Right lobe of liver (tissue), 4 donors: Measurements from ENCODE around the gene LIMCH1.

Source experiments
- POLR2A ChIP-seq: fragments of 450-650 bp; IDR thresholded peaks from one replicate; pipeline ENCODE4 v1.6.1; 2017; ENCODE audit warnings: antibody characterized with exemption, mild to moderate bottlenecking
- TF ChIP-seq, protein P1 (sequence below), 4 donors: fragments of 200-600 bp in 3 of 4; fragments of 450-650 bp in 1 of 4; IDR thresholded peaks; one replicate each; pipeline versions ENCODE4 v1.5.1 to v1.8.0; 2016 to 2022; ENCODE audit warnings: antibody characterized with exemption in 4 of 4, mild to moderate bottlenecking in 2 of 4
- donor health status: DM: no; HTN: no; CAD: no.
- donor health status: DM: no; HTN: no; CAD: no.
- donor health status: DM: no; HTN: yes; CAD: no.

- TF ChIP-seq POLR2A: no peak
- TF ChIP-seq, protein P1, sequence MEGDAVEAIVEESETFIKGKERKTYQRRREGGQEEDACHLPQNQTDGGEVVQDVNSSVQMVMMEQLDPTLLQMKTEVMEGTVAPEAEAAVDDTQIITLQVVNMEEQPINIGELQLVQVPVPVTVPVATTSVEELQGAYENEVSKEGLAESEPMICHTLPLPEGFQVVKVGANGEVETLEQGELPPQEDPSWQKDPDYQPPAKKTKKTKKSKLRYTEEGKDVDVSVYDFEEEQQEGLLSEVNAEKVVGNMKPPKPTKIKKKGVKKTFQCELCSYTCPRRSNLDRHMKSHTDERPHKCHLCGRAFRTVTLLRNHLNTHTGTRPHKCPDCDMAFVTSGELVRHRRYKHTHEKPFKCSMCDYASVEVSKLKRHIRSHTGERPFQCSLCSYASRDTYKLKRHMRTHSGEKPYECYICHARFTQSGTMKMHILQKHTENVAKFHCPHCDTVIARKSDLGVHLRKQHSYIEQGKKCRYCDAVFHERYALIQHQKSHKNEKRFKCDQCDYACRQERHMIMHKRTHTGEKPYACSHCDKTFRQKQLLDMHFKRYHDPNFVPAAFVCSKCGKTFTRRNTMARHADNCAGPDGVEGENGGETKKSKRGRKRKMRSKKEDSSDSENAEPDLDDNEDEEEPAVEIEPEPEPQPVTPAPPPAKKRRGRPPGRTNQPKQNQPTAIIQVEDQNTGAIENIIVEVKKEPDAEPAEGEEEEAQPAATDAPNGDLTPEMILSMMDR (IDR thresholded peaks at IDR 0.05): no peak
These were observed 41.0 kb upstream of the LIMCH1 start for GRCh38 chr4:41496977-41497376.
